Ramos (cell line): ENCODE results near the gene CLCN4.

Source experiments
- in situ Hi-C: fragments of 300-500 bp; cut with MboI; formaldehyde crosslinking; loops from one replicate; pipeline ENCODE4 v1.14.3; 2022; ENCODE audit warnings: low sequenced_read_pairs; ENCODE audit not compliant: unreplicated experiment

The CLCN4 gene

GRCh38 chrX:10160211-10160610 is 3.4 kb downstream of the CLCN4 start:
- in situ Hi-C loops = loop anchor here (25.0 kb wide), 1 partner anchor 273 kb away; no protein-coding TSS in a partner anchor

DNA sequence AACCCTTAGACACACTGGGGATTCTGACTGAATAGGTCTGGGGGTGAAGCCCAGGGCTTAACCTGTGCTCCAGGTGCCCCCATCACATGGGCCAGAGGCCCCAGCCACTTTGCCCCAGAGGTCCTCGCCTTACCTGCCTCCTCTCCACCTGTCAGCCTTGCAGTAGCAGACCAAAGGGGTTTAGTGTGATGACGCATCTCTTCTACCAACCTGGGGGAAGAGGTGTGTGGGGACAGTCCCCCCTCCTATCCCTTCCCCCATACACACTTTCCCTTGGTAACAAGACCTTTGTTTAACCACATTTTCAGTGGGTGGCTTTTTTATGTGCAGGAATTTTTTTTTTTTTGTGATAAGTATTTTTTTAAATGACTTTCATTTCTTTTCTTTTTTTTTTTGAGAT is 6.3 kb downstream of the CLCN4 start:
- in situ Hi-C loops = loop anchor here (25.0 kb wide), 1 partner anchor 276 kb away; no protein-coding TSS in a partner anchor

DNA sequence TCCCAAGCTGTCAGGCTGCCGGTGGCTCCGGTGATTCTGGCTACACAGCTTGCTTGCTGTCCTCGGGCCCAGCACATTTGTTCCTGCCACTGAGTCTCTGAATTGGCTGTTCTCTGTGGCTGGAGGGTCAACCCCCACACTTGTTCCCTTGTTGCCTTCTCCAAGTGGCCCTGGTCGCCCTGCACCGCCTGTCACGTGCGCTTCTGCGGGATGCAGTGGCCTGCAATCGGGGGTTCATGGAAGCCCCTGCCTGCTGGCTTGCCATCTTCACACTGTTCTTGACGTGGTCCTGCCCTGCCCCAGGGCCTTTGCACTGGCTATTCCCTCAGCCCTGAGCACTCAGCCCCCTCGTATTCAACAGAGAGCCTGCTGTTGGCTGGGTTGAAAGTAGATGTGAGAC is 8.1 kb downstream of the CLCN4 start:
- in situ Hi-C loops = loop anchor here (25.0 kb wide), 1 partner anchor 278 kb away; no protein-coding TSS in a partner anchor

DNA sequence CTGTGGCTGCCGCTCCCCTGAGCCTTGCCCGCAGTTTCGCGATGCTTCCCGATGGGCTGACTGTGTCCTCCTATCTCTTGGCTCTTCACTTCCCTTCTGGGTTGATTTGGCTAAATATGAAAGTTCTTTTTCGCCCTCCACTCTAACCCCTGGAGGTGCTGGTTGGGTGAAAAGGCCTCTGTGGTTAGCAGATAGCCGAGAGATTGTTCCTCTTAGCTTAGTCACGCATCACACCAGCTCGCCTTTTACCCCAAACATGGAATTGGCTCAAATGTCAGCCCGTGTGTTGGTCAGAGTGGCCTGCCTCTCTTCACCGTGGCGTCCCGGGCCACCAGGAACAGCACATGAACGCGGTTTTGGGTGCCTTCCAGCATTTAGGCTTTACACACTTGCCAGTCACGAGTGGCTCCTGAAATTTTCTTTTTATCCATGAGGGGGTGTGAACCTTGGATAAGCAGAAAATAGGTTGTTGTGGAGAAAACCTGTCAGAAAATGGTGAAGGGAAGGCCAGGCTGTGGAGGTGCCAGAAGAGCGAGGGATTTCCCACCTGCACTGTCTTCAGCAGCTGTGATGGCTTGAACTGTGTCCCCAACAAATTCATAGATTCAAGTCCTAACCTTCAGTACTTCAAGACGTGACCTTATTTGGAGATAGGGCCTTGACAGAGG is 8.9 kb downstream of the CLCN4 start:
- in situ Hi-C loops = loop anchor here (25.0 kb wide), 1 partner anchor 278 kb away; no protein-coding TSS in a partner anchor

GRCh38 chrX:10166248-10166716 is 9.5 kb downstream of the CLCN4 start:
- in situ Hi-C loops = loop anchor here (25.0 kb wide), 1 partner anchor 279 kb away; no protein-coding TSS in a partner anchor

DNA sequence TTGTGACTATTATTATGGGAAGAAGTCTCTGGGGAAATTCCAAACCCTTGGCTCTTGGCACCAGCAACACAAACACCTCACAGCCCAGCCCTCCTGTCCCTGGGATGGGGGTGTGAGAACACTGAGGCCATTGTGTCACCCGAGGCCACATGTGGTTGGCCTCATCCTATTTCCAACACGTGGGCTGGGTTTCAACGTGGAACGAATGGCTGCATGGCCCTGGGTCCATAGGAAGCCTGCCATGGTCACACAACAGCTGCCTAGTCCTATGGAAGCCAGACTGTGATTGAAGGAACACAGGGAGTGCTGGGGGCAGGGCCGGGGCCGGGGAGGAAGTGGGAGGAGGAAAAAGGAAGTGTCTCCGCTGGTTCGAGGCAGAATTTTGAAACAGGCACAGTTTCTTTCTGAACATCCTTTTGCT is 10.0 kb downstream of the CLCN4 start:
- in situ Hi-C loops = loop anchor here (25.0 kb wide), 1 partner anchor 279 kb away; no protein-coding TSS in a partner anchor

- in situ Hi-C loops = loop anchor here (25.0 kb wide), 1 partner anchor 280 kb away; no protein-coding TSS in a partner anchor
Measured at GRCh38 chrX:10167573-10167972, 10.8 kb downstream of the CLCN4 start.

GRCh38 chrX:10168226-10168625 is 11.5 kb downstream of the CLCN4 start:
- in situ Hi-C loops = loop anchor here (25.0 kb wide), 1 partner anchor 281 kb away; no protein-coding TSS in a partner anchor

DNA sequence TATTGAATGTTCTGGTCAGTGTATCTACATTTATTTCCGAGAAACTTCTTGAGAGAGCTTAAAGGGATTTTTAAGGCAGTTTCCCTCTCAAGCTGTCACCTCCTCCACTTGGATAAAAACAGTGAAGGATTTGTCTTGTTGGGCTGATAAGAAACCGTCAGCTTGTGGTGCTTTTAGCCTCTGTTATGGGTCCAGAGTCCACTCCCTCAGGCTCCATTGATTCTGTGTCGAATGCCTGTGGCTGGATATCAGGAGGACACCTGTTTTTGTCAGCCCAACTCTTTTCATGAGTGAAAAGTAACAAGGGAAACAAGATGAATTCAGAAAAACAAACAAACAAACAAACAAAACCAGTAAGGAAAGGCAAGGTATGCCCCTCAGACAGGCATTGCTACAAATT is 12.4 kb downstream of the CLCN4 start:
- in situ Hi-C loops = loop anchor here (25.0 kb wide), 1 partner anchor 282 kb away; no protein-coding TSS in a partner anchor

DNA sequence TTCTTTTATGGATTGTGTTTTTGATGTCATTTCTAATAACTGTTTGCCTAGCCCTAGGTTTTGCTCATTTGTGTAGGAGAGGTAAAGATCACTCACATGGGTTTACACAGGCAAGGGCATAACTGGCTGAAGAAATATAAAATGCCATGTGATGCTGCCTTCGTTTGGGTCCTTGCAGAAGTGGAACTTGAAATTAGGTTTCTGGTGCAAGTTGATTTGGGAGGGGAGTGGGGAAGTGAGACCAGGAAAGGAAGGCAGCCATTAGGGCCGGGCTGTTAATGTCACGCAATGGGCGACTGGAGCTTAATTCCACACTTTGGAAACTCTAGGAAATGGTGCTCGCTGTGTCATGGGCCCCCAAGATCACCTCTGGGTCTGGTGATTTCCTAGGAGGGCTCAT is 14.5 kb downstream of the CLCN4 start:
- in situ Hi-C loops = loop anchor here (25.0 kb wide), 1 partner anchor 284 kb away; no protein-coding TSS in a partner anchor

GRCh38 chrX:10172877-10173276 is 16.1 kb downstream of the CLCN4 start:
- in situ Hi-C loops = loop anchor here (25.0 kb wide), 1 partner anchor 286 kb away; no protein-coding TSS in a partner anchor

- in situ Hi-C loops = loop anchor here (25.0 kb wide), 1 partner anchor 286 kb away; no protein-coding TSS in a partner anchor
Measured at GRCh38 chrX:10173331-10173900, 16.6 kb downstream of the CLCN4 start.

GRCh38 chrX:10174051-10174450 is 17.3 kb downstream of the CLCN4 start:
- in situ Hi-C loops = loop anchor here (25.0 kb wide), 1 partner anchor 287 kb away; no protein-coding TSS in a partner anchor

DNA sequence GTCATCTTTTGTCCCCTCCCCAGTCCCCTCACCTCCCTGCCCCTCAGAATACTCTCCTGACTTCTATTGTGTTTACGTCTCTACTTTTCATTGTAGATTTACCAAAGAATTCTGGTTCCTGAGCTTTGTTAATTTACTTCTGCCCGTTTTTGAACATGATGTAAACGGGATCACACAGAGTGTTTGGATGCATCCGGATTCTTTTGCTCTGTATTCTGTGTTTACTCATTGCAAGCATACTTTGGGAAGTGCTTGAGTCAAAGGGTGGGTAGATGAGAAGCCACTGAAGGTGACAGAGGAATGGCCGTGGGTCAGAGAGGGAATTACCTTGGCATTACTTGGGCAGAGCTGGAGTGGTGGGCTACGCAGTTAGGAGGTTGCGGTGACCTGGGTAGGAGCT is 18.0 kb downstream of the CLCN4 start:
- in situ Hi-C loops = loop anchor here (25.0 kb wide), 3 partner anchors 288 to 962 kb away; partner anchors contain the start of gene MID1

DNA sequence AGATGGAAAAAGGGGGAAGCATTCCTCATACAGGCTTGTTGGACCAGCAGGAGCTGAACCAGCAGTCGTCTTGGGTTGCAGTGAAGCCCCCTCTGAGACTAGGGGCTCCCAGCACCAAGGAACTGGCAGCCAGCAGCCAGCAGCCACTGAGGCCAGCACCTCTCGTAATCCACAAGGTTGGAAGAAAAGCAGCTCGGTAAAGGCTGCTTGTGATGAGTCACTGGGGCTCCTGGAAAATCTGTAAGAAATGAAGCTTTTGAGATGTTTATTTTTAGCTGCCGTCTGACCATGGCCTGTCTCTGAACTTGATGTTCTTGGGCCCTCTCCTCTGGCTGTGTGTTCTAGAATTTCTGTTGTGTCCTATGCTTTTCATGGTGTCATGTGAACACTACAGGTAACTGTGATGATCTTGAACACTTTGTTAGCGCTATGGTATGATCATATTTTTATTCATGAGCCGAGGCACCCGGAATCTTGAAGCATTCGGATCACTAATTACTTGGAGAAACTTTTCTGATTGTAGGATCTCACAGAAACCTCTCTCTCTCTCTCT is 18.6 kb downstream of the CLCN4 start:
- in situ Hi-C loops = loop anchor here (25.0 kb wide), 2 partner anchors 437 to 962 kb away; partner anchors contain the start of gene MID1

- in situ Hi-C loops = loop anchor here (25.0 kb wide), 2 partner anchors 436 to 961 kb away; partner anchors contain the start of gene MID1
Measured at GRCh38 chrX:10176121-10177003, 19.6 kb downstream of the CLCN4 start.

DNA sequence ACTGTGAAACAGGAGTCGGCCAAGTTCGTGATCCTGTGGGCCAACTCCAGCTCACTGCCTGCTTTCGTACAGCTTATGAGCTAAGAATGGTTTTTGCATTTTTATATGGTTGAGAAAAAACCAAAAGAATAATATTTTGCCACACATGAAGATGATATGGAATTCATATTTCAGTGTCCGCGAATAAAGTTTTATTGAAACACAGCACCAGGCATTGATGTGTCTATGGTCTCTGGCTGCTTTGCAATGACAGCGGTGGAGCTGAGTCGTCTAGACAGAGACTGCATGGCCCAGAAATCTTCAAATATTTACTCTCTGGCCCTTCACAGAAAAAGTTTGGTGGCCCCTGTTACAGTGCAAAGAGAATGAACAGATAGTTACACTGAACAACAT is 20.2 kb downstream of the CLCN4 start:
- in situ Hi-C loops = loop anchor here (25.0 kb wide), 2 partner anchors 435 to 960 kb away; partner anchors contain the start of gene MID1

DNA sequence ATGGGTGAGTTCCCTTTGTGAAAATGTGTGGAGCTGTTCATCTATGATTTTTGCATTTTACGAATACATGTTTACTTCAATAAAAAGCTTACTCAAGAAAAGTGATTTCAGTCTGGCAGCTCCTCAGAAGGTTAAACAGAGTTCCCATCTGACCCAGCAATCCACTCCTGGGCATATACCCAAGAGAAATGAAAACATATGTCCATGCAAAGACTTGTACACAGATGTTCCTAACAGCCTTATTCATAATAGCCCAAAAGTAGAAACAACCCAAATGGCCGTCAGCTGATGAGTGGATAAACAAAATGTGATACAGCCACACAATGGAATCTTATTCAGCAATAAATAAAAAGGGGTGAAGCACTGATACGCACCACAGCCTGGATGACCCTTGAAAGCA is 20.8 kb downstream of the CLCN4 start:
- in situ Hi-C loops = loop anchor here (25.0 kb wide), 2 partner anchors 435 to 960 kb away; partner anchors contain the start of gene MID1

DNA sequence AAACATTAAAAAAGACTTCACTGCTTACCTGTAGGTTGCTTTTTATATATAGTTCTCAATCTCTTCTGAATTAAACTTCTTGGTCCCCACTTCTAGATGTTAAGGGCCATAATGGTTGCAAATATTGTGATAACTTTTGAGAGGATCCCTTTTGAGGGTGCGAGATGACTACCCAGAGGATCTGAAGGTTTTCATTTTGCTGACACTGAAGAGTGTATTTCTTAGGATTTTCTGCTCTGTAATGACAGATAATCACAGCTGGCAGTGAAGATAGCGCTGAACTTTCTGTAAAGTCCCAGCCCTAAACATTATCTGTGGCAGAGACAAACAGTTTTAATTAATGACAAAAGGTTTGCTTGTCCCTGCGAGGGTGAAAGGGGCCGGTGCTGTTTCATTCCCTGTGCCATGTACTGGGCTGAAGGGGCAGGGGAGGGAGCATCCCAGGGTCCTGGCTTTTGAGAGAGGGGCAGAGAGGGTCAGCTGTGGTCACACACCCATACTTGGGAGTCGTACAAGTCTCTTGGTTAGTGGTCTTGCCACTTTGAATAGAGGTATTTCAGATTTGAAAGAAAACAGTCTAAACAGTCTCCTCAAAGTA is 22.2 kb downstream of the CLCN4 start:
- in situ Hi-C loops = loop anchor here (25.0 kb wide), 2 partner anchors 433 to 958 kb away; partner anchors contain the start of gene MID1
